PC-9 (cell line): ENCODE results near the gene ABCD4.

Experiments used
- CTCF ChIP-seq: fragments of 200-600 bp; sonication (generic); conservative IDR thresholded peaks from 2 replicates; pipeline ENCODE4 v1.6.1; 2017; ENCODE audit warnings: mixed run types, antibody characterized with exemption, mild to moderate bottlenecking, moderate library complexity
- EZH2 ChIP-seq: fragments of 200-600 bp; sonication (generic); IDR thresholded peaks from 2 replicates; pipeline ENCODE4 v1.8.0; 2017; ENCODE audit warnings: antibody characterized with exemption, low read depth

DNA sequence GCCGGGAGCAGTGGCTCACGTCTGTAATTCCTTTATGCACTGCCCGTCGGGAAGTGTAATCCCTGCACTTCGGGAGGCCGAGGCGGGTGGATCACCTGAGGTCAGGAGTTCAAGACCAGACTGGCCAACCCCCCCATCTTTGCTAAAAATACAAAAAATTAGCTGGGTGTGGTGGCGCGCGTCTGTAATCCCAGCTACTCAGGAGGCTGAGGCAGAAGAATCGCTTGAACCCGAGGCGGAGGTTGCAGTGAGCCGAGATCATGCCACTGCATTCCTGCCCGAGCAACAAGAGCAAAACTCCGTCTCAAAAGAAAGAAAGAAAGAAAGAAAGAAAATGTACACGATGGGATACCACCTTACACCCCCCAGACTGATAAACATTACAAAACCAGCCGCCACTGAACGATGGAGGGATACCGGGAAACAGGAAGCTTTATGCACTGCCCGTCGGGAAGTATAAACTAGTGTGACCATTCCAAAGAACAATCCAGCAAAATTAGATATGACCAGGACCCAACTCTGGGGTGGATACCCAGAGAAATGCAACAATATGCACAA, 1.1 kb downstream of the ABCD4 start:
- no peak for TF ChIP-seq CTCF
- TF ChIP-seq EZH2 = no peak
